Stimulated activated CD8-positive, alpha-beta memory T cell treated with anti-CD3 and anti-CD28 coated beads, Interleukin-4, amount 100 ng/mL, for 48 hours (primary cell): ENCODE data around the gene INTS6.

Source experiments
- DNase-seq: peaks from one replicate; pipeline ENCODE4 v3.0.0-alpha.2; 2020

INTS6 gene

GRCh38 chr13:51341232-51341631, 111.6 kb downstream of the INTS6 start:
- no peak for DNase-seq

- DNase-seq = no peak
Observed at GRCh38 chr13:51339952-51340732, 112.7 kb downstream of the INTS6 start.

GRCh38 chr13:51339354-51339753, 113.5 kb downstream of the INTS6 start, which contains the start of gene SERPINE3:
Gene SERPINE3 (plus strand): TSS chr13:51339691. CDS start chr13:51341092, 1,401 bp downstream.
- no peak for DNase-seq

- no peak for DNase-seq
Observed at GRCh38 chr13:51336746-51337145, 116.1 kb downstream of the INTS6 start.

- no peak for DNase-seq
Observed at GRCh38 chr13:51333826-51334225, 119.0 kb downstream of the INTS6 start.

- no peak for DNase-seq
Observed at GRCh38 chr13:51333421-51333820, 119.4 kb downstream of the INTS6 start.

- DNase-seq = no peak
Observed at GRCh38 chr13:51332566-51333361, 120.1 kb downstream of the INTS6 start.

GRCh38 chr13:51331354-51331861, 121.4 kb downstream of the INTS6 start:
- no peak for DNase-seq

GRCh38 chr13:51330791-51331190, 122.0 kb downstream of the INTS6 start:
- no peak for DNase-seq

GRCh38 chr13:51329606-51330005, 123.2 kb downstream of the INTS6 start:
- no peak for DNase-seq

GRCh38 chr13:51328488-51328887, 124.3 kb downstream of the INTS6 start:
- no peak for DNase-seq

- DNase-seq = no peak
Observed at GRCh38 chr13:51327961-51328360, 124.9 kb downstream of the INTS6 start.

GRCh38 chr13:51326777-51327176, 126.1 kb downstream of the INTS6 start:
- no peak for DNase-seq

GRCh38 chr13:51325837-51326236, 127.0 kb downstream of the INTS6 start:
- no peak for DNase-seq

- no peak for DNase-seq
Observed at GRCh38 chr13:51324714-51325420, 128.0 kb downstream of the INTS6 start.

GRCh38 chr13:51323824-51324511, 128.9 kb downstream of the INTS6 start:
- DNase-seq = no peak

- DNase-seq = no peak
Observed at GRCh38 chr13:51322826-51323225, 130.0 kb downstream of the INTS6 start.

GRCh38 chr13:51321836-51322235, 131.0 kb downstream of the INTS6 start:
- DNase-seq = no peak

GRCh38 chr13:51318876-51319275, 134.0 kb downstream of the INTS6 start:
- DNase-seq = no peak

- no peak for DNase-seq
Observed at GRCh38 chr13:51318015-51318414, 134.8 kb downstream of the INTS6 start.

GRCh38 chr13:51317262-51317661, 135.6 kb downstream of the INTS6 start:
- no peak for DNase-seq

GRCh38 chr13:51313619-51314018, 139.2 kb downstream of the INTS6 start:
- DNase-seq = no peak
